OCI-LY3 (cell line): ENCODE results near the gene SBNO2.

Experiments used
- H2AFZ ChIP-seq: fragments of 200-600, 300-600 bp; shearing (Covaris generic); 2 replicates; pipeline ENCODE4 v1.6.0; 2014; ENCODE audit warnings: antibody characterized with exemption, low read depth, low read length
- H3K27ac ChIP-seq: fragments of 200-600, 300-600 bp; sonication (generic); 2 replicates; pipeline ENCODE4 v1.5.1; 2014; ENCODE audit warnings: mild to moderate bottlenecking, low read length, moderate library complexity, mixed read lengths
- H3K27me3 ChIP-seq: fragments of 200-600, 300-600 bp; sonication (generic); 2 replicates; pipeline ENCODE4 v1.6.1; 2014; ENCODE audit warnings: low read depth, low read length, mixed read lengths
- H3K36me3 ChIP-seq: fragments of 200-600, 300-600 bp; sonication (generic); replicated peaks from 2 replicates; pipeline ENCODE3; 2014; ENCODE audit warnings: low read depth, low read length, mixed read lengths
- H3K4me1 ChIP-seq: fragments of 300-600, 200-600 bp; sonication (generic); 2 replicates; pipeline ENCODE4 v1.6.1; 2014; ENCODE audit warnings: low read length, mixed read lengths
- H3K4me2 ChIP-seq: fragments of 200-600, 300-600 bp; sonication (generic); 2 replicates; pipeline ENCODE4 v1.6.1; 2014; ENCODE audit warnings: low read length, mixed read lengths
- H3K4me3 ChIP-seq: fragments of 300-600, 200-600 bp; sonication (generic); 2 replicates; pipeline ENCODE4 v1.5.1; 2014; ENCODE audit warnings: antibody characterized with exemption, mild to moderate bottlenecking, low read length, moderate library complexity
- H3K79me2 ChIP-seq: fragments of 300-600, 200-600 bp; shearing (Covaris generic); 2 replicates; pipeline ENCODE4 v1.6.1; 2014; ENCODE audit warnings: mild to moderate bottlenecking, low read length, mixed read lengths
- H3K9ac ChIP-seq: fragments of 300-600, 200-600 bp; shearing (Covaris generic); 2 replicates; pipeline ENCODE4 v1.6.0; 2014; ENCODE audit warnings: mild to moderate bottlenecking, low read length, moderate library complexity
- H3K9me3 ChIP-seq: fragments of 200-600, 300-600 bp; shearing (Covaris generic); 2 replicates; pipeline ENCODE4 v1.6.1; 2014; ENCODE audit warnings: low read length, mixed read lengths; ENCODE audit not compliant: insufficient read depth
- H4K20me1 ChIP-seq: fragments of 200-600, 300-600 bp; sonication (generic); 2 replicates; pipeline ENCODE4 v1.6.1; 2016; ENCODE audit warnings: low read length, mixed read lengths; ENCODE audit not compliant: insufficient read depth
- CTCF ChIP-seq: fragments of 200-600, 300-600 bp; sonication (generic); IDR thresholded peaks from 2 replicates; pipeline ENCODE4 v1.5.1; 2014; ENCODE audit warnings: antibody characterized with exemption, low read length, low read depth
- EZH2phosphoT487 ChIP-seq: fragments of 200-600 bp; shearing (Covaris generic); IDR thresholded peaks from 2 replicates; pipeline ENCODE4 v1.6.1; 2018; ENCODE audit warnings: antibody characterized with exemption, mixed run types, low read depth

The SBNO2 gene

DNA sequence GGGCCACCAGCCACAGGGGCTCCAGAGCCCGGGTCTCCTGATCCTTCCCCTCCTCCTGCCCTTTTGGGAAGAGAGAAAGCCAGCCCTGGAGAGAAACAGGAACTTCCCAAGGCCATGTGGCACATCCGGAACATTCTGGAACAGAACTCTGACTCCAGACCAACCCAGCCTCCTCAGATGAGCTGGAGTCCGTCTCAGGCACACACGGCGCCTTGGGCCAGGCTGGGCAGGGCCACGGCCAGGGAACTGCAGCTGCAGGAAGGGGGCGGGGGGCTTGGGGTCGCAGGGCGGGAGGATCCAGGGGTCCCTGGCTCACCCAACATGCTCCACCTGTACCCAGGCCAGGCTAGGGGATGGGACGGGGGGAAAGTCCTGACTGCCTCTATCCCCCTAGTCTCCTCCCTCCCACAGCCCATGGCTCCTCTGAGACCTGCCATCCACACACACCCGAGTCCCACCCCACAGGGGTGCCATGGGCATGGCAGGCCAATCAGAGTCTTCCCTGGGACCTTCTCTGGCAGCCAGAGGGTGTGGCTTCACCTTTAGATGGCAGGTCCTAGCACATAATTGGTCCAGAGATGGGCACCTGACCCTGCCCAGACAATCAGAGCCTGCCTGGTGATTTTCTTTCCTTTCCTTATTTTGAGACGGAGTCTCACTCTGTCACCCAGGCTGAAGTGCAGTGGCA lies 22.9 kb downstream of the SBNO2 start:
- Histone ChIP-seq H3K4me2 (no peak overlapping the region), H3K36me3 (peaks cover 23% of the 10 kb centered on the region), H3K79me2 (peaks cover 16% of the 10 kb centered on the region), H3K27me3 (no peaks in the 10 kb centered on the region), H4K20me1 (peaks cover 34% of the 10 kb centered on the region), H3K27ac (no peak overlapping the region), H3K9ac (no peak overlapping the region), H3K4me3 (no peak overlapping the region), H3K9me3 (no peaks in the 10 kb centered on the region), H2AFZ (no peak overlapping the region), H3K4me1 (no peaks in the 10 kb centered on the region)
- no peak for TF ChIP-seq EZH2phosphoT487
- no peak for TF ChIP-seq CTCF

GRCh38 chr19:1150333-1151036 lies 23.6 kb downstream of the SBNO2 start:
- Histone ChIP-seq H3K9ac (no peak overlapping the region), H3K27me3 (no peaks in the 10 kb centered on the region), H2AFZ (no peak overlapping the region), H3K4me1 (no peaks in the 10 kb centered on the region), H3K4me3 (no peak overlapping the region), H3K79me2 (peaks cover 9% of the 10 kb centered on the region; the same call in 1 of the 2 replicates), H3K27ac (no peak overlapping the region), H3K36me3 (peaks cover 23% of the 10 kb centered on the region), H3K9me3 (no peaks in the 10 kb centered on the region), H3K4me2 (no peak overlapping the region), H4K20me1 (peaks cover 27% of the 10 kb centered on the region)
- TF ChIP-seq EZH2phosphoT487 (no peak), CTCF (no peak)

GRCh38 chr19:1149259-1150045 lies 24.6 kb downstream of the SBNO2 start:
- Histone ChIP-seq H3K4me3 (no peak overlapping the region), H3K27ac (no peak overlapping the region), H3K79me2 (no peaks in the 10 kb centered on the region), H4K20me1 (peaks cover 17% of the 10 kb centered on the region), H3K27me3 (no peaks in the 10 kb centered on the region), H3K9me3 (no peaks in the 10 kb centered on the region), H3K36me3 (peaks cover 23% of the 10 kb centered on the region), H3K4me1 (no peaks in the 10 kb centered on the region), H2AFZ (no peak overlapping the region), H3K4me2 (no peak overlapping the region), H3K9ac (no peak overlapping the region)
- TF ChIP-seq CTCF (no peak), EZH2phosphoT487 (no peak)

DNA sequence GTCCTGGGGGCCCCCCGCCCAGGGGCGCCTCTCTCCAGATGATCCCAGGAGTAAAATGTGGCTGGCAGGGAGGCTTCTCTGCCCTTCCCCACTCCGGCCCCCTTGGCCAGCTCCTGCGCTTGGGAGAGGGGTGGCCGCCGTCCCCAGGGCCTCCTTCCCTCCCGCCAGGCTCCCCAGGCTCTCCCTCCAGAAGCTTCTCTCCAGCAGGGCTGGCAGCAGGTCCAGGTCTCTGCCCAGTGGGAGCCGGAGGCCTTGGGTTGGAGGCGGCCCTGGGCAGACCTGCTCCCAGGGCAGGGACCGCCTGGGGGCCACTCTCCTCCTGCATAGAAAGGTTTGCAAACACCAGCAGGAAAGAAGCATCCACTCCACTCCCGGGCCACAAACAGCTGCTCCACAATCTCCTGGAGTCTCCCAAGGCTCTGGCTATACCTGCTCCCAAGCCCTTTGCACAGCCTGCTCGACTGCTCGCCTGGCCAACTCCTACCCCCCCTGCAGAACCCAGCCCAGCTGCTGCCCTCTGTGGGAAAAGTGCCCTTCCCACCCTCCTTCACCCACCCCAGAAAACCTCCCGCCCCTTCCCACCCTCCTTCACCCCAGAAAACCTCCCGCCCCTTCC lies 26.0 kb downstream of the SBNO2 start:
- Histone ChIP-seq H3K36me3 (peaks cover 30% of the 10 kb centered on the region), H4K20me1 (peaks cover 16% of the 10 kb centered on the region), H3K4me1 (no peaks in the 10 kb centered on the region), H3K27me3 (no peaks in the 10 kb centered on the region), H3K9me3 (no peaks in the 10 kb centered on the region), H3K79me2 (no peaks in the 10 kb centered on the region), H3K9ac (no peak overlapping the region), H3K4me2 (no peak overlapping the region), H2AFZ (no peak overlapping the region), H3K4me3 (no peak overlapping the region), H3K27ac (no peak overlapping the region)
- TF ChIP-seq CTCF (no peak), EZH2phosphoT487 (no peak)
